ENCODE data around the gene SLC2A1.

Gene SLC2A1

DNA sequence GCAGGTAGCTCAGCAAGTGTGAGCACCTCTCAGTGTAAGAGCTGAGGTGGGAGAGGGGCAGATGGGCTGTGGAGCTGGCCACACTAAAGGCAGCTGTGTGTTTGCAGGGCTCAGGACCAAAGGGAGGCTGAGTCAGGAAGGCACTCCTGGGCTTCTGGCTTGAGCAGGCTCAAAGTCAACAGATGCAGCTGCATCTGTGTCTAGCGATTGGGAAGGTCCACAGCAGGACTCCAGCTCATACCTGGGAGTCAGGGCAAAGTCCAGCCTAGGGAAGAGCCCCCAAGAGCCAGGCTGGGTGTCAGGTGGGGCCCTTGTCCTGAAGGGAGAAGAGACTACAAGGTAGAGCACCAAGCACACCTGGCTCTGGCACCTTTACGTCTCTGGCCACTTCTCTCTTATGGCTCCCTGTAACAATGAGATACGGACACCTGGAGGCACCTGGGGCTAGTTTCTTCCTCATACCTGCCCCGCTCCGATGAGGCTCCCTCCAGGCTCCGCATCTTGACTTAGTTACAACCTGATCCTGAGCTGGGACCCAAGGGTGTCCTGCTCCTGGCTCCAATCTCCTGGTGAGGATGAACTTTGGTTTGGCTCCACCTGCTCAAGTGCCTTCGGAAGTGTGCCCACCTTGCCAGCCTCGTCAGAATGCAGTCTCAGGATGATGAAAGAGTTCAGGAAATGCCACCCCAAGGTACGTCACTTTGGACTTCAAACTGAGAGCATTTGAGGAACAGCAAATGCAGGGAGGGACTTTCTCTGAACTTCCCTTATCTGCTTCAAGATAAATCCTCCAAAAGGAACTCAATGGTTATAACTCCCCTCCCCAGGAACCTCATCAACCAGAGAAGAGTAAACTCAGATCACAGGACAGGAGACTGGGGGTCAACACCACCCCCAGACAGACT, 21.5 kb upstream of the SLC2A1 start:
- TF ChIP-seq, protein P1, sequence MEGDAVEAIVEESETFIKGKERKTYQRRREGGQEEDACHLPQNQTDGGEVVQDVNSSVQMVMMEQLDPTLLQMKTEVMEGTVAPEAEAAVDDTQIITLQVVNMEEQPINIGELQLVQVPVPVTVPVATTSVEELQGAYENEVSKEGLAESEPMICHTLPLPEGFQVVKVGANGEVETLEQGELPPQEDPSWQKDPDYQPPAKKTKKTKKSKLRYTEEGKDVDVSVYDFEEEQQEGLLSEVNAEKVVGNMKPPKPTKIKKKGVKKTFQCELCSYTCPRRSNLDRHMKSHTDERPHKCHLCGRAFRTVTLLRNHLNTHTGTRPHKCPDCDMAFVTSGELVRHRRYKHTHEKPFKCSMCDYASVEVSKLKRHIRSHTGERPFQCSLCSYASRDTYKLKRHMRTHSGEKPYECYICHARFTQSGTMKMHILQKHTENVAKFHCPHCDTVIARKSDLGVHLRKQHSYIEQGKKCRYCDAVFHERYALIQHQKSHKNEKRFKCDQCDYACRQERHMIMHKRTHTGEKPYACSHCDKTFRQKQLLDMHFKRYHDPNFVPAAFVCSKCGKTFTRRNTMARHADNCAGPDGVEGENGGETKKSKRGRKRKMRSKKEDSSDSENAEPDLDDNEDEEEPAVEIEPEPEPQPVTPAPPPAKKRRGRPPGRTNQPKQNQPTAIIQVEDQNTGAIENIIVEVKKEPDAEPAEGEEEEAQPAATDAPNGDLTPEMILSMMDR (conservative IDR thresholded peaks at IDR 0.05; ENCODE audit: low read depth, low read length): no peak
- H3K4me3 ChIP-seq (ENCODE audit: low read length): no peak overlapping the region
- no peak for DNase-seq (ENCODE audit: low read depth)

DNA sequence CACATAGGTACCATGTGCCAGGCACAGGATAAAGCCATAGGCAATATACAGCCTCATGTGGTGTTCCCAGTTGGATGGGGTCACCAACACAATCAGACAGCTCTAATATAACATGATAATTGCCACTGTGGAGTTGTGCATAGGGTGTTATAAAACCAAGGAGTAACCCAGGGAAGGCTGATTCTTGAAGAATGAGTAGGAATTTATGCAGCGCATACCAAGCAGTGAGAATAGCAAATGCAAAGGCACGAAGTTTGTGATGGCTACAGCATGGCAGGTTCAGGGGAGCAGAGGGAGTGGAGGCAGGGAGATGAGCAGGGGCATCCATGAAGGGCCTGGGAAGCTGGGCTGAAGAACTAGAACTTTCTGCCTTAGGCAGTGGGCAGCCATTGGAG, 20.4 kb upstream of the SLC2A1 start:
- TF ChIP-seq, protein P1 (conservative IDR thresholded peaks at IDR 0.05; ENCODE audit: low read depth, low read length): no peak
- no peak for DNase-seq (ENCODE audit: low read depth)
- no peak overlapping the region for H3K4me3 ChIP-seq (ENCODE audit: low read length)

DNA sequence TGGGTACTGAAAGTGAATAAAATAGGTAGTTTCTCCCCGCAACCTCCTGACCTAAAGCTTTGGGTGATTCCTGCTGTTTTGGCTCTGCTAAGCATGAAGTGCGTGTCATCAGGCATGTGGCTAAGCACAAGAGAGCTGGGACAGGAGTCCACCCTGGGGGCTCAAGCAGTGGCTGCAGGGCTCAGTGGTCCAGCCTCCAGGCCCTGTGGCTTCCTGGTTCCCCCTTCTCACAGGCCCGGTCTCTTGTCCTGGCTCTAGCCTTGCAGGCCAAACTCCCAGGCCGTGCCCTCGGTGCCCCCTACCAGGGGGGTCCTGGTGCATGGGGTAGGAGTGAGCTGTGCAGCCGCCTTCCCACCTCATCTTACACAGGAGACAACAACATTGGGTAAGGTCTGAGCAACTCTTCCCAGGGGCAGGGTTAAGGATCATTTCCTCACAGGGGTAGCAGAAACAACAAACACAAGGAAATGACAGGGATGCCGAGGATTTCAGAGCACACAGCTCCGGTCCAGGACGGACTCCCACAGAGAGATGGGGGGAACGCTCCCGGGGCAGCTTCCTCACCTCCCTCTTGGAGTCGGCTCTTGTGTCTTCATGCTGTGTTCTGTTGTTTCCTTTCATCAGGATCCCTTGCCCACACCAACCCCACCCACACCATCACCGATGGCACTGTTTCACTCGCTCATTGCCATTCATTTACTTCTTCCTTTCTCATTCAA, 19.8 kb upstream of the SLC2A1 start:
- H3K4me3 ChIP-seq (ENCODE audit: low read length): no peak overlapping the region
- DNase-seq (ENCODE audit: low read depth): no peak
- TF ChIP-seq, protein P1 (conservative IDR thresholded peaks at IDR 0.05; ENCODE audit: low read depth, low read length): no peak

DNA sequence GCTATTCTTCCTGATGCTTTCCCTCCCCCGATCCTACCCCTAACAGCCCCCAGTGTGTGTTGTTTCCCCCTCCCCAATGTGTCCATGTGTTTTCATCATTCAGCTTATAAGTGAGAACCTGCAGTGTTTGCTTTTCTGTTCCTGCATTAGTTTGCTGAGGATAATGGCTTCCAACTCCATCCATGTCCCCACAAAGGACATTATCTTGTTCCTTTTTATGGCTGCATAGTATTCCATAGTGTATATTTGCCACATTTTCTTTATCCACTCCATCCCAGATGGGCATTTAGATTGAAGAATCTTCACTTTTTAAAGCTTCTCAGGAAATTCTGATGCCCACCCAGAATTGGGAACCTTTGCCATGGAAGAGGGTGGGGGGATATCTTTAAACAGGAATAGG, 19.0 kb upstream of the SLC2A1 start:
- H3K4me3 ChIP-seq (ENCODE audit: low read length): no peak overlapping the region
- TF ChIP-seq, protein P1 (conservative IDR thresholded peaks at IDR 0.05; ENCODE audit: low read depth, low read length): no peak
- no peak for DNase-seq (ENCODE audit: low read depth)

DNA sequence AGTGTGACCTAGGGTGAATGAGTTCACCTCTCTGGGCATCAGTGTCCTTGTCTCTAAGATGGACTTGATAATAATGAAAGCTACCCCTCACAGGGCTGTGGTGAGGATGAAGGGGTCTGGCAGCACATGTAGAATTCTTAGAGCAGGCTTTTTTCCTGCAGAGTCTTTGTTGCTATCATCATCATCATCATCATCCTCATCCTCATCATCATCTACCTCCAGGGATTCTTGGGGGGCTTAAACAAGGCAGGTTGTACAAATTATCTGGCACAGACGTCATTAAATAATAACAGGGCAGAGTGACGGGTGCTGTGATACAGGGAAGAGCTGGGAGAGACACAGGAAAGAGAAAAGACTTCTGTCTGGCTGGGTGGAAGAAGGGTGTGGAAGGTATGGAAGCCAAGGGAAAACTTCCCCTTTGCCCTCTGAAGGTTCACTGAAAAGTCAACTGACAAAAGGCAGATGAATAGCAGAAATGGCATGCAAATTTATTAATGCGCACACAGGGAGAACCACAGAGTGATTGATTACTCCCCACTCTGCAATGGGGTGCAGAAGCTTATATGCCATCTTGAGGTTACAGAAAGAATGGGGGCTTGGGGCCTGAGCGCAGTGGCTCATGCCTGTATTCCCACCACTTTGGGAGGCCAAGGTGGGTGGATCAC, 17.0 kb upstream of the SLC2A1 start:
- no peak overlapping the region for H3K4me3 ChIP-seq (ENCODE audit: low read length)
- TF ChIP-seq, protein P1 (conservative IDR thresholded peaks at IDR 0.05; ENCODE audit: low read depth, low read length): no peak
- no peak for DNase-seq (ENCODE audit: low read depth)

DNA sequence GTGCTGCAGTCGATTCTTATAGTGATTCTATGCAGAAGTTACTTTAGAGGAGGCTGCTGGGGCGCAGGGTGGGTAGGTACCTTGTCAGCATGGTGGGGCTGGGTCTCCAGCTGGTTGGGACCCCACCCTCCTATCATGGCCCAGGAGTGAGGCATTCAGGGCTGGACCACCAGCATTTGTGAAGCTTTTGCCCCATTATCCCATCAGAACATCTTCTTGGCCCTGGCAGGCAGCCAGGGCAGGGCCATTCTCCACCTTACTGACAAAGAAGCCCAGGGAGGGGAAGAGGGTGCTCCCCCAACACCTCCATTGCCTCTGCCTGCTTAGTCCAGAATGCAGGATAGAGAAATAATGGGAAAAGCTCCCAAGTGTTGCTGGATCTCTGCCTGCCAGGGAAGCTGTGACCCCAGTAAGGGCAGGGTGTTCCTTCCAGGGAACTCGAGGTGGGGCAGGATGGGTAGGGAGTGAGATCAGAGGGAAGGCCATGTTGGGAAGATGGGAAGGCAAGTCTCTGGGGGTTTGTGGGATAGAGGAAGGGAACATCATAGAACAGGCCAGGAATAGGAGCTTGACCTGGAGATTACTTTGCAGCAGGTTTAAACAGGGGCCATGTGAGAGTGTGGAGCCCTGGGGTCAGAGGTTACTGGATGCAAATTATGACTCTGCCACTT, 16.2 kb upstream of the SLC2A1 start:
- H3K4me3 ChIP-seq (ENCODE audit: low read length): no peak overlapping the region
- no peak for DNase-seq (ENCODE audit: low read depth)
- TF ChIP-seq, protein P1 (conservative IDR thresholded peaks at IDR 0.05; ENCODE audit: low read depth, low read length): no peak
